ENCODE data around the gene NR1I3.

NR1I3 gene

DNA sequence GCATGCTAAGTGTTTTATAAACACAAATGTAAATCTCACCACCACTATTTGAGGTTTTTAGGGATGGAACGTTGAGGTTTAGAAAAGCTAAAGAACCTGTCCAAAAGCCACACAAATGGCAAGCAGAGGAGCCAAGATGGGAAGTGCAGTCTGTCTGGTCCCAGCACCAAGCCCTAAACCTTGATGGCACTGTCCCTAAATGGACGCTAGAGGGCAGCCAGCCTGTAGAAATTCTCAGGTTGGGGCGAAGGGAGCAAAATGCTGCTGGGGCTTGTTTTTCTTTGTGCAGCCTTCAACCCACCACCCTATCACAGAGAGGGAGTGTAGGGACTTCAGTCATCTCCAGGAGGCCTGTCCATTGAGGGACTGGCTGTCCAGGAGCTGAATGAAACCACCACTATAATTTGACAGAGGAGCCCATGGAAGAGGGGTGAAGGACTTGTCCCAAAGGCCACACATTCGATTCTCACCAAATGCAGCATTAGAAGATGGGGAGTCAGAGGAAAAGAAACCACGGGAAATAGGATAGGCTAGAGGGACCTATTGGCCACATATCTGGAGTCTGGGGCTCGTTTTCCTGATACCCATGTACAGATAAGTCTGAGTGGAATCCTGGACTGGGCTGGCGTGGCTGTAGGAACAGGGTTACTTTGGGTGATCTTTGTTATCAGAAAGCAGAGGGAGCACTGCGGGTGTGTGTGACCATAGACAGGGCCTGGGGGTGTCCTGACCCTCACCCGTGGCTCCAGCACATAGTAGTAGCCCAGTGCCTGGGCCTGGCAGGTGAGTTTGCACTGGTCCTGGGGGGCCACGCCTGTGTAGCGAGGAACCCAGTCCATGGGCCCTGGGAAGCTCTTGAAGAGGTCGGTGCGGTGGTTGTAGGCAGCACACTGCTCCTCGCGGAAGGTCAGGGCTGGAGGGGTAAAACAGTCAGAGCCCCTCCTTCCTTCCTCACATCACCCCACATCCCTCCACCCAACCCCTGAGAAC, 45.2 kb downstream of the NR1I3 start:
- peak; percentile 84 for DNase-seq

DNA sequence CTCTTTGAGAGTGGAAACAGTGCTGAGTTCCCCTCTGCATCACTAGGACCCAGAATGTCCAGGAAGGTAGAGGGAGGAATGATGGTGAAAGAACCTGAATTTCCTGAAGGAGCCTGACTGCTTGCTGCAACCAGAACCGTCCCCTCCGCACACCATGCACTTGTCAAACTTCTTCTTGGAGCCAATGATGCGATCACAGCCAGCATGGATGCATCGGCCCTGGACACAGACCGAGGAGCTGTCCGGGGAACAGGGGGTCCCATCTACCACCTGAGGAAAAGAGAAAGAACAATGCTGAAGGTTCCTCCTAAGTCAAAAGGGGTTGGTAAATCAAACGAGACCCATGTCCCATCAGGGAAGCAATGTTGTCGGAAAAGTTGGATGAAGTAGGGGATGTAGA, 46.0 kb downstream of the NR1I3 start:
- no peak for DNase-seq

DNA sequence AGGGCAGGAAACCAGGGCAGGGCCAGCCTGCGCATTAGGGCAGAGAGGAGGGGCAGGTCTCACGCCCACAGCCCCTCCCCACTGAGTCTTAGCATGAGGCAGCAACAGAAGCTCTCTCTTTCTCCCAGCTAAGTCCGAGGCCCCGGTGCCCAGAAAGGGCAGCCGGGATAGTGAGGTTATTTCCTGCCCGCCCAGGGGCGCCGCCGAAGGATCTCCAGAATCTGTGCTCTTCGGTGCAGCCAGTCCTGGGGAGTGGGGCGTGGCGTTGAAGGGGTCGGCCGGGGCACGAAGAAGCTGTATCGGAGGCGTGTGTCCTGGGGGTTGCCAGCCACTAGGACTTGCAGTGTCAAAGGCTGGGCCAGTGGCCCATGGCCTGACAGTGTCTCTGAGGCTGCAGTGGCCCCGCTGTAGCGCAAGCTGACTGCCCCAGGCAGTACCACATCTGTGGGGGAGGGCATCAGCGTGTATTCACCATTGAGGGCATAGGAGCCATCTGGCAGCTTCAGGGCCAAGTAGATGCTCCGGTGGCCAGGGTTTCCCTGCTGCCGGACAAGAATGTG, 47.0 kb downstream of the NR1I3 start:
- no peak for DNase-seq

DNA sequence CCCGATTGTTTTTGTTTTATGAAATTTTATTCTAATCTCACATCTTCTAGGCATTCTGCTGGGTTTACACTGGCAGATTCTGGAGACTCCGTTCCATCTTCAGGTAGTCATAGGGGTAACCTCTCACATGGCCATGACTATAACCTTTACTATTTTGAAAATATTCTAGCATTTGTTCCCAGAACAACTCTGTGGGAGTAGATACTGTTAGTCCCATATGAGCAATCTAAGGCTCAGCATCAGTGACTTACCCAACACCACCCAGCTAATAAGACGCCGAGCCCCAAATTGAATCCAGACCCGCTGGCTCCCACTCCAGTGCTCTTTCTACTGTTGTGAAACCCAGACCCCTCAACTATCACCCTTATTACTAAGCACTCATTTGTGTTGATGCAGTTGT, 49.0 kb downstream of the NR1I3 start:
- DNase-seq, result no peak

DNA sequence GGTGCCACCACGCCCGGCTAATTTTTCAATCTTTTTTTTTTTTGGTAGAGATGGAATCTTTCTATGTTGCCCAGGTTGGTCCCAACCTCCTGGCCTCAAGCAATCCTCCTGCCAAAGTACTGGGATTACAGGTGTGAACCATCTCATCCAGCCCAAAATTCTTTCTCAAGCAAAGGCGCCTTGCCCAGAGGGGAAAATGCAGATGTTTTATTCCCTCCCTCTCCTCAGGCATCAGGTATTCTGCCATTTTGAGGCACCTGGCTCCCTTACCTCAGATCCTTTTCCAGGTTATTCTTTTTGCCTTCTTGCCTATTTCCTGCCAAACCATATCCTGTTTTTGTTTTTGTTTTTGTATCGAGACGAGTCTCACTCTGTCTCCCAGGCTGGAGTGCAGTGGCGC, 49.6 kb downstream of the NR1I3 start:
- DNase-seq, result no peak

DNA sequence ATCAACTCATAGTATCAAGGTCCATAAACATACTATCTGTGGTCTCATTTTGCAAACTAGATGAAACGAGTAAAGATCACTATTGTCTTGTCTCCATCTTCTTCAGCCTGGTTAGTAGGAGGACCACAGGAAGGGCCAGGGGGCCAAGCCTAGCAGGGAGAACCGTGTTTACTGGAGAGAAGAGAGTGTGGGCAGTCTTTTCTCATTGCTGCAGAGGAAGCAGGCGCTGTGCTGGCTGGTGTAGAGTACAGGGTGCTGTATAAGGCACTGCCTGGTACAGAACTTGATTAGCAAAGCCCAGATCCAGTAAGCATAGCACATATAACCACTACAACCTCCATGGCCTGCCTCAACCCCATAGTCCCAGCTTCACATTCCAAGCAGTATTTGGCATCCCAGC, 50.7 kb downstream of the NR1I3 start:
- no peak for DNase-seq

GRCh38 chr1:161185732-161186311, 52.2 kb downstream of the NR1I3 start:
- peak; percentile 91 for DNase-seq

DNA sequence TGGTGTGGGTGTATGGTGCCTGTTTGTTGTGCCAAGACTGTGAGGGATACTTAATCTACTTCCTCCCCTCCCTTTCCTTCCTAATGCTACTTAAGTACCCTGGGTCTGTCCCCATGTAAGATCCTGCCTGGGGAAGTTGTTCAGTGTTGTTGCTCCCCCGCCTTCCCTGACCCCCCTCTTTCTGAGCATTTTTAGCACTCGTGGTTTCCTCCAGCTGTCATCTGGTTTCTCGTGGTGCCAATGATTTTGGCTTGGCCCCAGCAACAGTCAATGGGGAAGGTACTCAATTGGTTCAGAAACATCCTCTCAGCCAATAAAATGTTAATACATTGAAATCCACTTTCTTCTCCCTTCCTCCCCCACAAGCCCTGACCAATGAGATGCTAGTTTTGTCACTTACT, 52.7 kb downstream of the NR1I3 start:
- DNase-seq, result peak; percentile 84

- peak; percentile 61 for DNase-seq
Observed at GRCh38 chr1:161182214-161182613, 55.8 kb downstream of the NR1I3 start.

- peak; percentile 47 for DNase-seq
Observed at GRCh38 chr1:161180639-161181038, 57.4 kb downstream of the NR1I3 start.

GRCh38 chr1:161179698-161180097, 58.3 kb downstream of the NR1I3 start:
- no peak for DNase-seq
